Loucy (cell line): ENCODE measurements around the gene BTBD19.
"Not testable (repeated sequence)": the region's sequence is repeated elsewhere in the genome, so short reads cannot be mapped to it uniquely, and the experiment has no call there.

Experiments
- H2AFZ ChIP-seq: fragments of 200-600 bp; sonication (generic); 2 replicates; pipeline ENCODE4 v1.6.0; 2016; ENCODE audit warnings: antibody characterized with exemption, mild to moderate bottlenecking, low read length, moderate library complexity
- H3F3A ChIP-seq: fragments of 200-600 bp; 2 replicates; pipeline ENCODE4 v1.6.0; 2016; ENCODE audit warnings: antibody characterized with exemption, low read depth, mild to moderate bottlenecking
- H3K27me3 ChIP-seq: fragments of 200-600 bp; sonication (generic); 2 replicates; pipeline ENCODE4 v1.6.1; 2014; ENCODE audit warnings: low read length, mild to moderate bottlenecking; ENCODE audit not compliant: insufficient read depth, poor library complexity, severe bottlenecking
- H3K36me3 ChIP-seq: fragments of 200-600 bp; sonication (generic); 2 replicates; pipeline ENCODE4 v1.6.1; 2016; ENCODE audit warnings: low read length; ENCODE audit not compliant: insufficient read depth
- H3K4me1 ChIP-seq: fragments of 200-600 bp; sonication (generic); 2 replicates; pipeline ENCODE4 v1.5.1; 2014; ENCODE audit warnings: low read length, mild to moderate bottlenecking; ENCODE audit not compliant: insufficient read depth, poor library complexity, severe bottlenecking
- H3K4me2 ChIP-seq: fragments of 200-600 bp; sonication (generic); 2 replicates; pipeline ENCODE4 v1.6.0; 2014; ENCODE audit warnings: antibody characterized with exemption, low read length, low read depth, mild to moderate bottlenecking; ENCODE audit not compliant: poor library complexity, severe bottlenecking
- H3K4me3 ChIP-seq: fragments of 200-600 bp; sonication (generic); 2 replicates; pipeline ENCODE4 v1.5.1; 2014; ENCODE audit warnings: low read length, mild to moderate bottlenecking, mixed read lengths; ENCODE audit not compliant: poor library complexity, severe bottlenecking
- H3K79me2 ChIP-seq: fragments of 200-600 bp; sonication (generic); 2 replicates; pipeline ENCODE4 v1.6.1; 2014; ENCODE audit warnings: low read length; ENCODE audit not compliant: insufficient read depth
- H3K9ac ChIP-seq: fragments of 200-600 bp; sonication (generic); 2 replicates; pipeline ENCODE4 v1.6.0; 2014; ENCODE audit warnings: mild to moderate bottlenecking, low read depth, low read length, moderate library complexity; ENCODE audit not compliant: poor library complexity, severe bottlenecking
- H3K9me2 ChIP-seq: fragments of 200-600 bp; sonication (generic); replicated peaks from 2 replicates; pipeline ENCODE4 v1.6.1; 2016; ENCODE audit warnings: low read depth, low read length, mixed read lengths
- H3K9me3 ChIP-seq: fragments of 200-600 bp; sonication (generic); 2 replicates; pipeline ENCODE4 v1.6.1; 2014; ENCODE audit warnings: mild to moderate bottlenecking, antibody characterized with exemption, low read length, low read depth; ENCODE audit not compliant: insufficient read depth
- H4K20me1 ChIP-seq: fragments of 200-600 bp; sonication (generic); 2 replicates; pipeline ENCODE4 v1.6.0; 2014; ENCODE audit warnings: antibody characterized with exemption, low read length, mild to moderate bottlenecking; ENCODE audit not compliant: insufficient read depth, poor library complexity, severe bottlenecking
- CTCF ChIP-seq: fragments of 200-600 bp; sonication (generic); conservative IDR thresholded peaks from 2 replicates; pipeline ENCODE4 v1.5.1; 2014; ENCODE audit warnings: mild to moderate bottlenecking, antibody characterized with exemption, low read length
- EZH2phosphoT487 ChIP-seq: fragments of 200-600 bp; IDR thresholded peaks from 2 replicates; pipeline ENCODE4 v1.6.1; 2018; ENCODE audit warnings: antibody characterized with exemption, mild to moderate bottlenecking, moderate library complexity, borderline replicate concordance

BTBD19 gene

GRCh38 chr1:44807364-44808062, 810 bp upstream of the BTBD19 start:
- peaks cover 25% of the 10 kb centered on the region for H3K4me1 ChIP-seq
- no peaks in the 10 kb centered on the region for H3K36me3 ChIP-seq
- no peaks in the 10 kb centered on the region for H3K9me2 ChIP-seq
- H3K79me2 ChIP-seq = no peaks in the 10 kb centered on the region
- H3K9ac ChIP-seq = peak overlapping the region; percentile 60
- no peak overlapping the region for H2AFZ ChIP-seq
- H3K27me3 ChIP-seq = no peaks in the 10 kb centered on the region
- H3F3A ChIP-seq = no peaks in the 10 kb centered on the region
- no peaks in the 10 kb centered on the region for H4K20me1 ChIP-seq
- H3K9me3 ChIP-seq = no peaks in the 10 kb centered on the region
- no peak for TF ChIP-seq CTCF
- TF ChIP-seq EZH2phosphoT487 = no peak
- H3K4me2 ChIP-seq = no peak overlapping the region
- H3K4me3 ChIP-seq = no peak overlapping the region

GRCh38 chr1:44808938-44809917, 905 bp downstream of the BTBD19 start:
- peak overlapping the region; percentile 60 for H3K9ac ChIP-seq
- H3K36me3 ChIP-seq = no peaks in the 10 kb centered on the region
- no peak overlapping the region for H2AFZ ChIP-seq
- H3K4me2 ChIP-seq = peak overlapping the region; percentile 24
- no peaks in the 10 kb centered on the region for H3K9me2 ChIP-seq
- no peaks in the 10 kb centered on the region for H4K20me1 ChIP-seq
- no peaks in the 10 kb centered on the region for H3K27me3 ChIP-seq
- H3K4me3 ChIP-seq = no peak overlapping the region
- no peak for TF ChIP-seq EZH2phosphoT487
- TF ChIP-seq CTCF = no peak
- no peaks in the 10 kb centered on the region for H3F3A ChIP-seq
- no peaks in the 10 kb centered on the region for H3K9me3 ChIP-seq
- H3K4me1 ChIP-seq = peaks cover 28% of the 10 kb centered on the region
- H3K79me2 ChIP-seq = no peaks in the 10 kb centered on the region

GRCh38 chr1:44810101-44810761, 1.9 kb downstream of the BTBD19 start:
- Histone ChIP-seq H3K9ac (peak overlapping the region; percentile 27), H3K4me1 (peaks cover 29% of the 10 kb centered on the region), H2AFZ (no peak overlapping the region)

GRCh38 chr1:44810762-44811105, 2.4 kb downstream of the BTBD19 start:
- H3K9ac ChIP-seq = not testable (repeated sequence)

More at GRCh38 chr1:44810101-44810761, 1.9 kb downstream of the BTBD19 start:
- H4K20me1 ChIP-seq = no peaks in the 10 kb centered on the region
- no peaks in the 10 kb centered on the region for H3K36me3 ChIP-seq
- H3K9me3 ChIP-seq = no peaks in the 10 kb centered on the region
- H3K4me2 ChIP-seq = peak overlapping the region; percentile 24
- H3K9me2 ChIP-seq = no peaks in the 10 kb centered on the region
- H3K4me3 ChIP-seq = no peak overlapping the region
- 0 out of 2 replicates have a peak, but pooled peaks cover 4% of the 10 kb centered on the region for H3K79me2 ChIP-seq
- no peaks in the 10 kb centered on the region for H3F3A ChIP-seq
- TF ChIP-seq CTCF (no peak), EZH2phosphoT487 (no peak)
- H3K27me3 ChIP-seq = no peaks in the 10 kb centered on the region

More at GRCh38 chr1:44810762-44811105, 2.4 kb downstream of the BTBD19 start:
- H3F3A ChIP-seq, H3K27me3 ChIP-seq, H2AFZ ChIP-seq, H3K4me3 ChIP-seq, H3K36me3 ChIP-seq, H3K9me2 ChIP-seq, H4K20me1 ChIP-seq, H3K9me3 ChIP-seq, H3K4me2 ChIP-seq, H3K79me2 ChIP-seq: not testable (repeated sequence)
- peaks cover 29% of the 10 kb centered on the region for H3K4me1 ChIP-seq
